ENCODE data around the gene RSF1. TPM values are rescaled to one million over a fixed set of nuclear protein-coding genes. Genes with fewer than 3 reads are reported as not detected.

The RSF1 gene
- polyA plus RNA-seq, 1 experiment = 26.8 TPM

DNA sequence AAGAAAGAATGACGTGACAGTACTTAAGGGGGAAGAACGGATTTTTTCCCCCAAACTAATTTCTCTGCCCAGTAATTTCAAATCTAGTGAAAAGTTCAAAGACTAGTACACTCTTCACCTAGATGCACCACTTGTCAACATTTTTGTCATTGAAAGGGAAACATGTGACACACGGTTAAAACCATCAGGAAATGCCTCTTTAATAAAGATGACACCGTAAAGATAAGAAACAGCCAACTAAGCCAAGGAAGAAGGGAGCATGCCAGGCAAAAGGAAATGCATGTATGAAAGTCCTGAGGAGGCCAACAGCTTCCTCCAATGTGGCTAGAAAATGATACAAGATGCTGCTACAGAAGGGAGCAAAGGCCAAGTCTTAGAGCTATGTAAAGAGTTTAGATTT lies 49.4 kb downstream of the RSF1 start:
- Histone ChIP-seq H3K4me3 (ENCODE audit: low read depth, low read length) (no peak overlapping the region), H3K9me3 (ENCODE audit: control insufficient read depth, insufficient read depth, low read length) (no peaks in the 10 kb centered on the region), H3K27ac (ENCODE audit: low read depth, low read length) (no peak overlapping the region), H3K27me3 (ENCODE audit: control insufficient read depth, insufficient read depth, low read length) (no peaks in the 10 kb centered on the region)
- no peak for TF ChIP-seq CTCF (IDR thresholded peaks at IDR 0.05; ENCODE audit: low read depth, low read length)
- POLR2A ChIA-PET = no interaction called here
- no peak for DNase-seq (ENCODE audit: low read depth, low spot score)
- CTCF ChIA-PET = interaction anchor here (0.6 kb wide), 1 partner anchor 225 kb away, joined by 4 read pairs; no protein-coding TSS in a partner anchor

DNA sequence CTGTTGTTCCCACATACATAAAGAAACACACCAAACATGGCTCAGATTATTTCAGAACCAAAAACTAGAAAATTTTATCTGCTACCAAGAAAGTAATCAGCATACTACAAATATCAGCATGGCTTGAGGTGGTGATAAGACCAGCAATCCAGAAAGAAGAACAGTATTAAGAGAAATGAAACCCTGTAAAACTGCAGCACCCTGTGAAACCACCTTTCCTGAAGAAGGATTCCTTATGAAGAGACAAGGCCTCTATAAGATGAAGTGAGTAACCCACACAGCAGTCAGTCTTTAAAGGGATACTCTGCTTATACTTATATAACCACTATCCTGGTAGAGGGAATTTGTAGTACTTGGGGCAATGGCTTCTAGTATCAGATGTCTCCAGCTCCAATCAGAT lies 49.9 kb downstream of the RSF1 start:
- ChIA-PET POLR2A (no interaction called here), CTCF (interaction anchor here (0.5 kb wide), 1 partner anchor 29 kb away, joined by 5 read pairs; no protein-coding TSS in a partner anchor)
- H3K27me3 ChIP-seq (ENCODE audit: control insufficient read depth, insufficient read depth, low read length) = no peaks in the 10 kb centered on the region
- no peak overlapping the region for H3K27ac ChIP-seq (ENCODE audit: low read depth, low read length)
- TF ChIP-seq CTCF (IDR thresholded peaks at IDR 0.05; ENCODE audit: low read depth, low read length) = no peak
- no peak overlapping the region for H3K4me3 ChIP-seq (ENCODE audit: low read depth, low read length)
- H3K9me3 ChIP-seq (ENCODE audit: control insufficient read depth, insufficient read depth, low read length) = no peaks in the 10 kb centered on the region
- no peak for DNase-seq (ENCODE audit: low read depth, low spot score)

DNA sequence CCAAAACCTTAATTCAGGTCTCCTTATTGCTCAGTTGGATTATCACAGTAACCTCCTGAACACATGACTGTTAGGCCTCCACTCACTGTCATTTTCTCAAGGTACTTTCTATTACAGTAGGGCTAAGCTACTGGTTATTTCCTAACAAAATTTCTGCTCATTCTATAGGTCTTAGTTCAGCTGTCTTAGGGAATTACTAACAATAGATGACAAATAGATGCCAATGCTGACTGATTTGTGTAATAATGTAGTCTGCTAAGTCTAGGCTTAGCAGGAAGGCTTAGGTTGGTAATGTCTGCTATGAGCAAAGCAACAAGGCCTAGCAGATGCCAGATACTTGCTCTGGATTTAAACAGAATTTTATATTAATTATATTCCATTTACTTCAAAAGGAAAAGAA lies 58.1 kb downstream of the RSF1 start:
- Histone ChIP-seq H3K9me3 (ENCODE audit: control insufficient read depth, insufficient read depth, low read length) (no peaks in the 10 kb centered on the region), H3K27me3 (ENCODE audit: control insufficient read depth, insufficient read depth, low read length) (no peaks in the 10 kb centered on the region), H3K4me3 (ENCODE audit: low read depth, low read length) (no peak overlapping the region), H3K27ac (ENCODE audit: low read depth, low read length) (no peak overlapping the region)
- TF ChIP-seq CTCF (IDR thresholded peaks at IDR 0.05; ENCODE audit: low read depth, low read length) = no peak
- ChIA-PET CTCF (interaction anchor here (1.1 kb wide), 1 partner anchor 14 kb away, joined by 4 read pairs; no protein-coding TSS in a partner anchor), POLR2A (interaction anchor here (1.2 kb wide), 1 partner anchor 232 kb away, joined by 4 read pairs; the partner anchor contains the start of gene INTS4)
- DNase-seq (ENCODE audit: low read depth, low spot score) = no peak

GRCh38 chr11:77761491-77761890 lies 59.0 kb downstream of the RSF1 start:
- ChIA-PET POLR2A (interaction anchor here (0.6 to 1.2 kb wide), 2 partner anchors 233 to 269 kb away, joined by 3 to 4 read pairs; partner anchors contain the start of gene INTS4), CTCF (interaction anchor here (0.6 kb wide), 2 partner anchors 51 to 652 kb away, joined by 3 to 6 read pairs; no protein-coding TSS in a partner anchor)
- no peak for TF ChIP-seq CTCF (IDR thresholded peaks at IDR 0.05; ENCODE audit: low read depth, low read length)
- Histone ChIP-seq H3K4me3 (ENCODE audit: low read depth, low read length) (no peak overlapping the region), H3K27me3 (ENCODE audit: control insufficient read depth, insufficient read depth, low read length) (no peaks in the 10 kb centered on the region), H3K9me3 (ENCODE audit: control insufficient read depth, insufficient read depth, low read length) (no peaks in the 10 kb centered on the region), H3K27ac (ENCODE audit: low read depth, low read length) (no peak overlapping the region)
- DNase-seq (ENCODE audit: low read depth, low spot score) = no peak

GRCh38 chr11:77758331-77758730 lies 62.2 kb downstream of the RSF1 start:
- no peak for DNase-seq (ENCODE audit: low read depth, low spot score)
- no peaks in the 10 kb centered on the region for H3K9me3 ChIP-seq (ENCODE audit: control insufficient read depth, insufficient read depth, low read length)

More at GRCh38 chr11:77758331-77758730, 62.2 kb downstream of the RSF1 start:
- POLR2A ChIA-PET = no interaction called here
- H3K27me3 ChIP-seq (ENCODE audit: control insufficient read depth, insufficient read depth, low read length) = no peaks in the 10 kb centered on the region
- CTCF ChIA-PET = no interaction called here
- no peak overlapping the region for H3K27ac ChIP-seq (ENCODE audit: low read depth, low read length)
- H3K4me3 ChIP-seq (ENCODE audit: low read depth, low read length) = no peak overlapping the region
- no peak for TF ChIP-seq CTCF (IDR thresholded peaks at IDR 0.05; ENCODE audit: low read depth, low read length)
